Measurements from ENCODE around the gene CISH.

Gene CISH

GRCh38 chr3:50624634-50625033 is 13.1 kb upstream of the CISH start:
- TF ChIP-seq SPI1 (IDR thresholded peaks at IDR 0.05; ENCODE audit: borderline replicate concordance, low read depth) (no peak), GABPA (IDR thresholded peaks at IDR 0.05; ENCODE audit: low read depth) (no peak), POLR2AphosphoS5 (IDR thresholded peaks at IDR 0.05; ENCODE audit: low read depth) (no peak), CTCF (IDR thresholded peaks at IDR 0.05; ENCODE audit: insufficient read depth, low read length) (no peak)
- TF ChIP-seq, protein P1, sequence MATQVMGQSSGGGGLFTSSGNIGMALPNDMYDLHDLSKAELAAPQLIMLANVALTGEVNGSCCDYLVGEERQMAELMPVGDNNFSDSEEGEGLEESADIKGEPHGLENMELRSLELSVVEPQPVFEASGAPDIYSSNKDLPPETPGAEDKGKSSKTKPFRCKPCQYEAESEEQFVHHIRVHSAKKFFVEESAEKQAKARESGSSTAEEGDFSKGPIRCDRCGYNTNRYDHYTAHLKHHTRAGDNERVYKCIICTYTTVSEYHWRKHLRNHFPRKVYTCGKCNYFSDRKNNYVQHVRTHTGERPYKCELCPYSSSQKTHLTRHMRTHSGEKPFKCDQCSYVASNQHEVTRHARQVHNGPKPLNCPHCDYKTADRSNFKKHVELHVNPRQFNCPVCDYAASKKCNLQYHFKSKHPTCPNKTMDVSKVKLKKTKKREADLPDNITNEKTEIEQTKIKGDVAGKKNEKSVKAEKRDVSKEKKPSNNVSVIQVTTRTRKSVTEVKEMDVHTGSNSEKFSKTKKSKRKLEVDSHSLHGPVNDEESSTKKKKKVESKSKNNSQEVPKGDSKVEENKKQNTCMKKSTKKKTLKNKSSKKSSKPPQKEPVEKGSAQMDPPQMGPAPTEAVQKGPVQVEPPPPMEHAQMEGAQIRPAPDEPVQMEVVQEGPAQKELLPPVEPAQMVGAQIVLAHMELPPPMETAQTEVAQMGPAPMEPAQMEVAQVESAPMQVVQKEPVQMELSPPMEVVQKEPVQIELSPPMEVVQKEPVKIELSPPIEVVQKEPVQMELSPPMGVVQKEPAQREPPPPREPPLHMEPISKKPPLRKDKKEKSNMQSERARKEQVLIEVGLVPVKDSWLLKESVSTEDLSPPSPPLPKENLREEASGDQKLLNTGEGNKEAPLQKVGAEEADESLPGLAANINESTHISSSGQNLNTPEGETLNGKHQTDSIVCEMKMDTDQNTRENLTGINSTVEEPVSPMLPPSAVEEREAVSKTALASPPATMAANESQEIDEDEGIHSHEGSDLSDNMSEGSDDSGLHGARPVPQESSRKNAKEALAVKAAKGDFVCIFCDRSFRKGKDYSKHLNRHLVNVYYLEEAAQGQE (IDR thresholded peaks at IDR 0.05; ENCODE audit: insufficient replicate concordance, low read depth), result no peak
- H3K4me3 ChIP-seq (replicated peaks; ENCODE audit: insufficient read depth, low read length), result no peak overlapping the region
- H3K27me3 ChIP-seq (ENCODE audit: insufficient read depth, poor library complexity, severe bottlenecking), result no peaks in the 10 kb centered on the region
- no peak for DNase-seq (ENCODE audit: low read depth in 1 of 2, low spot score in 1 of 2)
- peak overlapping the region; percentile 25; the same call in 1 of the 2 replicates for H3K27ac ChIP-seq (replicated peaks)

DNA sequence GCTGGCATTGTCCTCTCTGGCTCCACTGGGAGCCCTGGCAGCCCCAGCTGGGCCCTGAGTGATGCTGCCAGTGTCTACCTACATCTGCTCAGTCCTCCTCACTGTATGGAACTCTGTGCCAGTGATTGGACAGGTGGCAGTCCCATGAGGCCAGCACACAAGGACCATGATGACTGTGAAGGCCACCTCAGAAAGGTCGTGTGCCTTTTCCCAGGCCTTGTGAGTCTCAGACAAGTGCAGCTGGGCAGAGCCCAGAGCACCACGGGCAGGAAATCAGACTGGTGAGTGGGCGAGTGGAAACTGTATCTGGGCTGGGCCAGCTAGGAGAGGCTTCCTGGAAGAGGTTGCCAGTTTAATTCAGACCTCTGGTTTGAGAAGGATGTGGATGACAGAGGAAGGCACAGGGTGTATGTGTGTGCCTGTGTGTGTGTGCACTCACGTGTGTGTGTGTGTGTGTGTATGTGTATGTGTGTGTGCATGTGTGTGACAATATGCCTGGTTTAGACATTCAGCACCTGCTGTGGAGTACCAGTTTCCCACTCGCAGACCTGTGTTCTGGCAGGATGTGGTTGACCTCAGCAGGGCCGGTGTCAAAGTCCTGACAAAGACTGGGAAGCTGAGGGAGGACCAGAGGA is 12.4 kb upstream of the CISH start:
- DNase-seq (ENCODE audit: low read depth in 1 of 2, low spot score in 1 of 2), result peak in 1 of 2 experiments; percentile 41
- no peak overlapping the region for H3K4me3 ChIP-seq (replicated peaks; ENCODE audit: insufficient read depth, low read length)
- no peaks in the 10 kb centered on the region for H3K27me3 ChIP-seq (ENCODE audit: insufficient read depth, poor library complexity, severe bottlenecking)
- TF ChIP-seq, protein P1 (IDR thresholded peaks at IDR 0.05; ENCODE audit: insufficient replicate concordance, low read depth), result no peak
- TF ChIP-seq CTCF (IDR thresholded peaks at IDR 0.05; ENCODE audit: insufficient read depth, low read length) (no peak), POLR2AphosphoS5 (IDR thresholded peaks at IDR 0.05; ENCODE audit: low read depth) (peak; percentile 82), SPI1 (IDR thresholded peaks at IDR 0.05; ENCODE audit: borderline replicate concordance, low read depth) (no peak), GABPA (IDR thresholded peaks at IDR 0.05; ENCODE audit: low read depth) (no peak)
- peak overlapping the region; percentile 25; the same call in 1 of the 2 replicates for H3K27ac ChIP-seq (replicated peaks)

DNA sequence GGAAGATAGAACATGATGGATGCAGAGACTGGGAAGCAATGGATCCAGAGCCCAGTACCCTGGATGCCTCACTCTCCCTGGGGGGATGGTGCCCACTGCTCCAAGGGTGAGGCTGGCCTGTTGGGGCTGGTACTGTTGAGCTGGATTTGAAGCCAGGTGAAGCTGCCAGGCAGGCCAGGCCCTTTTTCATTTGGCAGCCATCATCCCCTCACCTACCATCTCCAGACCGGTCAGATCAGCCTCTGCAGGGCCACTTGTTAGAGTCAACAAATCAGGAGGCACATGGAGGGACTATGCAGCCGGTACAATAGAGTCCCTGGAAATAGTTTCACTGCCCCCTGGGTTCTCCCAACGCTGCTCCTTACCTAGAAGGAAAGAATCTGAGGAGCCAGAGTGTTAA is 11.3 kb upstream of the CISH start:
- Histone ChIP-seq H3K27me3 (ENCODE audit: insufficient read depth, poor library complexity, severe bottlenecking) (no peaks in the 10 kb centered on the region), H3K27ac (replicated peaks) (peak overlapping the region; percentile 25), H3K4me3 (replicated peaks; ENCODE audit: insufficient read depth, low read length) (no peak overlapping the region)
- no peak for DNase-seq (ENCODE audit: low read depth in 1 of 2, low spot score in 1 of 2)
- TF ChIP-seq GABPA (IDR thresholded peaks at IDR 0.05; ENCODE audit: low read depth) (no peak), POLR2AphosphoS5 (IDR thresholded peaks at IDR 0.05; ENCODE audit: low read depth) (no peak), SPI1 (IDR thresholded peaks at IDR 0.05; ENCODE audit: borderline replicate concordance, low read depth) (no peak), CTCF (IDR thresholded peaks at IDR 0.05; ENCODE audit: insufficient read depth, low read length) (no peak)
- TF ChIP-seq, protein P1 (IDR thresholded peaks at IDR 0.05; ENCODE audit: insufficient replicate concordance, low read depth), result no peak

Data from HL-60 (cell line).